MM.1S (cell line): Measurements from ENCODE around the gene FOXO6.

Experiments
- DNase-seq: peaks from one replicate; pipeline ENCODE4 v3.0.0-alpha.2; 2015
- H2AFZ ChIP-seq: fragments of 300-600 bp; sonication (generic); 2 replicates; pipeline ENCODE4 v1.6.0; 2016; ENCODE audit warnings: antibody characterized with exemption, low read length
- H3F3A ChIP-seq: fragments of 300-600 bp; sonication (generic); 2 replicates; pipeline ENCODE4 v1.6.1; 2016; ENCODE audit warnings: mild to moderate bottlenecking, antibody characterized with exemption, low read length, moderate library complexity, mixed read lengths; ENCODE audit not compliant: insufficient read depth
- H3K27ac ChIP-seq: fragments of 300-600 bp; sonication (generic); 2 replicates; pipeline ENCODE4 v1.5.1; 2016; ENCODE audit warnings: mild to moderate bottlenecking, low read length
- H3K27me3 ChIP-seq: fragments of 300-600 bp; sonication (generic); replicated peaks from 2 replicates; pipeline ENCODE4 v1.6.0; 2016; ENCODE audit warnings: low read length; ENCODE audit not compliant: insufficient read depth
- H3K36me3 ChIP-seq: fragments of 300-600 bp; sonication (generic); replicated peaks from 2 replicates; pipeline ENCODE4 v1.6.1; 2016; ENCODE audit warnings: mild to moderate bottlenecking, low read length, mixed read lengths; ENCODE audit not compliant: insufficient read depth
- H3K4me1 ChIP-seq: fragments of 300-600 bp; sonication (generic); 2 replicates; pipeline ENCODE4 v1.6.1; 2016; ENCODE audit warnings: low read length, mixed read lengths
- H3K4me2 ChIP-seq: fragments of 300-600 bp; sonication (generic); 2 replicates; pipeline ENCODE4 v1.6.0; 2016; ENCODE audit warnings: low read depth, low read length
- H3K4me3 ChIP-seq: fragments of 300-600 bp; sonication (generic); 2 replicates; pipeline ENCODE4 v1.5.1; 2016; ENCODE audit warnings: low read length, mixed read lengths
- H3K79me2 ChIP-seq: fragments of 300-600 bp; sonication (generic); 2 replicates; pipeline ENCODE4 v1.6.1; 2016; ENCODE audit warnings: mixed run types, low read length, mixed read lengths
- H3K9ac ChIP-seq: fragments of 300-600 bp; sonication (generic); 2 replicates; pipeline ENCODE4 v1.6.1; 2016; ENCODE audit warnings: low read length, mixed read lengths
- H3K9me2 ChIP-seq: fragments of 300-600 bp; sonication (generic); replicated peaks from 2 replicates; pipeline ENCODE4 v1.6.1; 2016; ENCODE audit warnings: mild to moderate bottlenecking, low read length, mixed read lengths; ENCODE audit not compliant: insufficient read depth
- H3K9me3 ChIP-seq: fragments of 300-600 bp; sonication (generic); replicated peaks from 2 replicates; pipeline ENCODE4 v1.6.1; 2016; ENCODE audit warnings: mild to moderate bottlenecking, low read length, mixed read lengths; ENCODE audit not compliant: insufficient read depth
- H4K20me1 ChIP-seq: fragments of 300-600 bp; sonication (generic); 2 replicates; pipeline ENCODE4 v1.6.1; 2016; ENCODE audit warnings: mild to moderate bottlenecking, low read length, moderate library complexity, mixed read lengths; ENCODE audit not compliant: insufficient read depth
- CTCF ChIP-seq: fragments of 300-600 bp; sonication (generic); IDR thresholded peaks from 2 replicates; pipeline ENCODE4 v1.5.1; 2016; ENCODE audit warnings: antibody characterized with exemption, low read length, mixed read lengths
- EZH2 ChIP-seq: fragments of 300-600 bp; sonication (generic); optimal IDR thresholded peaks from 2 replicates; pipeline ENCODE3; 2017; ENCODE audit warnings: low read depth, mild to moderate bottlenecking, antibody characterized with exemption, low read length, mixed read lengths
- EZH2phosphoT487 ChIP-seq: fragments of 300-600 bp; sonication (generic); IDR thresholded peaks from 2 replicates; pipeline ENCODE4 v1.6.1; 2018; ENCODE audit warnings: antibody characterized with exemption, low read length

The FOXO6 gene

DNA sequence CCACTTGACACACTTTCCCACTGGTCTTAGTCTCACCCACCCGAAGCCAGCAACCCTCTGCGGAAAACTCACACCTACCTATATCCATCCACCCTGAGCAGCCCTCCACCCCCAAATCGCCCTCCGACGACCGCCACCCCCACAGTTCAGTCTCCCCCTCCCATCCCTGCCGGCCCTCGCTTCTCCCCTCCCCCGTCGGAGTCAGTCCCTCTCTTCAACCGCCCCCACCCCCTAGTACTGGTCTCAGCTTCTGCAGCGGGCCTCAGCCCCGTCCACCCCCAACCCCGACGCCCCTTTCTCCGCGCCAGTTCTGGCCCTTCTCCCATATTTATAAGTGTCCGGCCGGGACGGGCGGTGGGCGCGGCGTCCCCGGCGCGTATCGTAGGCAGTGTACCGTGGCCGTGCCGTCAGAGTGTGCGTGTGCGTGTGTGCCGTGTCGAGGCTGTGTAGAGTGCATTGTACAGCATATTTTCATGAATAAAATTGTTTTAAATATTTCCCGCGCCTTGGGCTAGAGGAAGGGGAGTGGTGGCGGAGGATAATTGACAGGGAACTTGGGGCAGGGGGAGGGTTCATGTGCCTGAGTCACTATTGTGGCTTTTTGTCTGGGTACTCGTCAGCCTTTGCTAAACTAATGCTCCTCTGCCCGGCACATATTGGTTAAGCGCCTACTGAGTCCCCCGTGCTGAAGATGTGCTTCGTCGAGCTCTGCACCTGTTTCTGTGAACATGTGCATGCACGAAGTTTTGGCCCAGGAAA lies 22.0 kb downstream of the FOXO6 start:
- Histone ChIP-seq H2AFZ (no peak overlapping the region), H3K9ac (no peak overlapping the region), H3K79me2 (no peaks in the 10 kb centered on the region), H3K4me2 (no peak overlapping the region), H3K27me3 (peaks cover 35% of the 10 kb centered on the region), H3K9me2 (no peaks in the 10 kb centered on the region), H3K4me3 (no peak overlapping the region), H3K27ac (no peak overlapping the region), H3K36me3 (no peaks in the 10 kb centered on the region), H3F3A (no peaks in the 10 kb centered on the region), H4K20me1 (no peaks in the 10 kb centered on the region), H3K4me1 (no peaks in the 10 kb centered on the region), H3K9me3 (no peaks in the 10 kb centered on the region)
- DNase-seq: no peak
- TF ChIP-seq EZH2phosphoT487: no peak
- no peak for TF ChIP-seq EZH2
- no peak for TF ChIP-seq CTCF

- Histone ChIP-seq H3K4me1 (no peaks in the 10 kb centered on the region), H3K4me2 (no peak overlapping the region), H3K9me2 (no peaks in the 10 kb centered on the region), H3K27ac (no peak overlapping the region), H3K36me3 (no peaks in the 10 kb centered on the region), H2AFZ (no peak overlapping the region), H3K79me2 (no peaks in the 10 kb centered on the region), H3K9ac (no peak overlapping the region), H3K9me3 (no peaks in the 10 kb centered on the region), H3K27me3 (peaks cover 35% of the 10 kb centered on the region), H3K4me3 (no peak overlapping the region), H4K20me1 (no peaks in the 10 kb centered on the region), H3F3A (no peaks in the 10 kb centered on the region)
- no peak for DNase-seq
- TF ChIP-seq EZH2 (no peak), EZH2phosphoT487 (no peak), CTCF (no peak)
Observed at GRCh38 chr1:41384579-41384978, 23.3 kb downstream of the FOXO6 start.

DNA sequence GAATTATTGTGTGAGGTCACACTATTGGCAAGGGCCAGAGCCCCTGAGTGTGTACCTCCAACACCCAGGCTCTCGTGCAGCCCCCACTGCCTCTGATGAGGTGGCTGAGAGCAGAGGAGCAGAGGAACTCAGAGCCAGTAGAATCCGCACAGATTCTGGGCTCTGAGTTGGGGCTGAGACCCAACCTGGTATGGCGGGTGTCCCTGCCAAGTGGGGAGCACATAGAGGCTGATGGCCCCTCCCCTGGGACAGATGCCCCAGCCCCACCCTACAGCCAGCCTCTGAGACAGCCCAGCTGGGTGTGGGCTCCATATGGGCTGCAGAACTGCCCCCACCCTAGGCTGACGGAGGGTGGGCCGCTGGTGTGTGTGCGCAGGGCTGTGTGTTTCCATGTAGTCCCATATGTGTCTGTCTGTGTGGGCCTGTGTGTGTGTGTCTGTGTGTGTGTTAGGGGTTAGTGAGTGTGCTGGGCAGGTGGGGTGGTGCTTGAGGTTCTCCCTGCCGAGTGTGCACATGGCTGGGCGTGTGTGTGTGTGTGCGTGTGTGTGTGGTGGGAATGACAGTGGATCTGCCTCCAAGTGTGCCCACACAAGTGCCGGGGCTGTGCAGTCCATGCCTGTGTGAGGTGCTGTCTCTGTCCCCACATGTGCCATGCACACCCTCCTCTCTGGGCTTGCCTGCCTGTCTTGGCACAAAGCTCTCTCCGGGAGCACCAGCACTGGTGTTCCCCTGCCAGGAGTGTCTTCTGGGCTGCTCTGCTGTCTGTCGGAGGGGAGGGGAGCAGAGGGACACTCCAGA lies 24.4 kb downstream of the FOXO6 start:
- Histone ChIP-seq H3K4me1 (no peaks in the 10 kb centered on the region), H3K27me3 (peaks cover 35% of the 10 kb centered on the region), H3K4me3 (no peak overlapping the region), H3K79me2 (no peaks in the 10 kb centered on the region), H3K9me2 (no peaks in the 10 kb centered on the region), H4K20me1 (no peaks in the 10 kb centered on the region), H3F3A (no peaks in the 10 kb centered on the region), H3K4me2 (no peak overlapping the region), H2AFZ (no peak overlapping the region), H3K9ac (no peak overlapping the region), H3K9me3 (no peaks in the 10 kb centered on the region), H3K36me3 (no peaks in the 10 kb centered on the region), H3K27ac (no peak overlapping the region)
- TF ChIP-seq CTCF (no peak), EZH2phosphoT487 (no peak), EZH2 (no peak)
- DNase-seq: no peak
